Fibroblast of villous mesenchyme (primary cell): ENCODE data around the gene PMEL. TPM values are rescaled to one million over a fixed set of nuclear protein-coding genes. Genes with fewer than 3 reads are reported as not detected.
"Not testable (repeated sequence)": the region's sequence is repeated elsewhere in the genome, so short reads cannot be mapped to it uniquely, and the experiment has no call there.

ENCODE experiments used
- DNase-seq: peaks from one replicate; pipeline ENCODE4 v3.0.0-alpha.2; 2010; ENCODE audit warnings: low read depth
- H3K4me3 ChIP-seq: 2 replicates; pipeline ENCODE4 v1.5.1; 2011; ENCODE audit warnings: low read depth, mild to moderate bottlenecking, low read length
- CTCF ChIP-seq: IDR thresholded peaks from 2 replicates; pipeline ENCODE4 v1.5.1; 2012; ENCODE audit warnings: low read depth, mild to moderate bottlenecking, low read length; ENCODE audit not compliant: insufficient read depth
- total RNA-seq: library from RNA; depleted of rRNA; stranded (reverse); fragments of >200 nt; gene quantifications from 2 replicates; pipeline ENCODE4 v1.2.3, GENCODE V29; 2012

Gene PMEL
- total RNA-seq, 1 donor = 1.3 TPM

DNA sequence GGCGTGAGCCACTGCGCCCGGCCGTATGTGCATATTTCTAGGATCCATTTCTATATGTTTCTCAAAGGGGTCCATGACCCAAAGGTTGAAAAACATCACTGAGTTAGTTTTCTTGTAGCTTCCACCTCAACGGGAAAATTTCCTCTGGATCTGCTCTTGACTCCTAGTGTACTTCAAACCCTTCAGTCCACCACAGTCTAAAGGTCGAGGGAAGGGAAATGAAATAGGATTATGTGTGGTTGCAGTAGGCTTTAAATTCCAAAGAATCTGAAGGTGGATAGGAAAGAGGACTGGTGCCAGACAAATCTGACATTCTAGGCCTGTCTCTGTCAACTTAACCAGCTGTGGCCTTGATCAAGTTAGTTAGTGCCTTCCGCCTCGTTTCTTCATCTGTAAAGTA, 29.5 kb upstream of the PMEL start:
- DNase-seq = no peak
- no peak overlapping the region for H3K4me3 ChIP-seq
- TF ChIP-seq CTCF = no peak

DNA sequence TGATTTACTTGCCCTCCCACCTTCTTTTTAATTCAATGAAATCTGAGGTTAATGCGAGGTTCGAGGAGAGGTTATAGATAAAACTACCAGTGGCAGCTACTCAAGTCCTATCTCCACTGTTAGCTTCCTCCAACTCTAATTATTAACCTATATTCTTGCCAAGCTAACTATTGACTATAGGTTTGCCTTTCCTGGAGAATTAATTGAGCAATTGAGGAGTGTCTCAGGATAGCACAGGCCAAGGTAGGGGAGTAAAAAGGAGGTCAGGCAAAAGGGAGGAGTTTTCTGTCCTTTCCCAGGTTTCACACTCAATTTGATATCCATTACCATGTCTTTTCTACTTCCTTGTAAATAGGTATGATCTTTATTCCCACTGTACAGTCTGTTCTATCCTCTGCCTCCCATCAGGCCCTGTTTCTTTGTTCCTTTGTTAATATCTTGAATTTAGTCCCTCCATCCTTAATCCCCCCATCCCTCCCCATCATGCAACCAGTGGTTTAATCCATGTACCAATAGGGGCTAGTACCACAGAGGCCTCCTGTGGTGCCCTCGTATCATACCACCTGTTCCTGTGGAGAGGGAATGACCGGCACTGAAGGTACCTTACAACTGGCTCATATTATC, 27.5 kb upstream of the PMEL start:
- TF ChIP-seq CTCF = no peak
- no peak for DNase-seq
- no peak overlapping the region for H3K4me3 ChIP-seq

GRCh38 chr12:55991110-55991509, 25.3 kb upstream of the PMEL start:
- no peak for TF ChIP-seq CTCF
- no peak overlapping the region for H3K4me3 ChIP-seq
- no peak for DNase-seq

GRCh38 chr12:55985976-55986375, 20.1 kb upstream of the PMEL start:
- not testable (repeated sequence) for H3K4me3 ChIP-seq, DNase-seq

DNA sequence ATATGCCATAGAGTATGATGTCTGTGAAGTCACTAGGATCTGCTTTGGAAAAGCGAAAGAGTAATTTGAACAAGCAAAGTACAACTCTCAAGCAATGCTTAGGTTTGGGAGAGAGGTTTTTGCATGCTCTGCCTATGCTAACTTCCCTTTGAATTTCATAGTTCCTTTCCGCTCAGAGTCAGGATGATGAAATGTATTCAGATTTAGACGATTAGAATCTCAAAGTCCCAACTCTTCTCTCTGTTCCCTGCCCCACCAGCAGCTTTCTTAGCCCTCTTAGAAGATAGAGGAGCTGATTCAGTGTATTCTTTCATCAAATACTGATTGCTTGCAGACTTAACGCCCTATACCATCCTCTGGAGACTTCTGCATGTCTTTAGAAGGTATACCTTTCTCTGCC, 19.5 kb upstream of the PMEL start:
- DNase-seq = no peak
- TF ChIP-seq CTCF = no peak
- H3K4me3 ChIP-seq = no peak overlapping the region

- no peak for DNase-seq
- H3K4me3 ChIP-seq = no peak overlapping the region
- no peak for TF ChIP-seq CTCF
Measured at GRCh38 chr12:55984861-55985260, 19.0 kb upstream of the PMEL start.

GRCh38 chr12:55983232-55983842, 17.5 kb upstream of the PMEL start:
- TF ChIP-seq CTCF = no peak
- no peak for DNase-seq
- no peak overlapping the region for H3K4me3 ChIP-seq
